IMR-90 (cell line): Measurements from ENCODE around the gene P2RX5.

Experiments used
- CHD1 ChIP-seq: IDR thresholded peaks from 2 replicates; pipeline ENCODE4 v1.6.1; 2012; ENCODE audit warnings: low read depth, low read length, improper control_type of control experiment
- FOS ChIP-seq: fragments of 150-350 bp; IDR thresholded peaks from 2 replicates; pipeline ENCODE4 v1.6.1; 2016; ENCODE audit warnings: low read depth, low read length
- MXI1 ChIP-seq: IDR thresholded peaks from 2 replicates; pipeline ENCODE4 v1.6.1; 2012; ENCODE audit warnings: low read depth, mild to moderate bottlenecking, low read length, moderate library complexity, borderline replicate concordance
- POLR2A ChIP-seq: IDR thresholded peaks from 2 replicates; pipeline ENCODE4 v1.6.1; 2012; ENCODE audit warnings: mild to moderate bottlenecking, low read depth, low read length
- RAD21 ChIP-seq: IDR thresholded peaks from 2 replicates; pipeline ENCODE4 v1.6.1; 2012; ENCODE audit warnings: low read length, improper control_type of control experiment
- SMC3 ChIP-seq: fragments of 150-350 bp; IDR thresholded peaks from 2 replicates; pipeline ENCODE4 v1.6.1; 2016; ENCODE audit warnings: low read depth, mild to moderate bottlenecking, antibody characterized with exemption, low read length, moderate library complexity
- TF ChIP-seq, protein P1 (sequence below): conservative IDR thresholded peaks from 2 replicates; pipeline ENCODE4 v1.5.1; 2012; ENCODE audit warnings: mild to moderate bottlenecking, low read depth, low read length, improper control_type of control experiment
- TF ChIP-seq, protein P2 (sequence below): fragments of 150-350 bp; IDR thresholded peaks from 2 replicates; pipeline ENCODE4 v1.6.1; 2016; ENCODE audit warnings: low read depth, mild to moderate bottlenecking, low read length, moderate library complexity, borderline replicate concordance

DNA sequence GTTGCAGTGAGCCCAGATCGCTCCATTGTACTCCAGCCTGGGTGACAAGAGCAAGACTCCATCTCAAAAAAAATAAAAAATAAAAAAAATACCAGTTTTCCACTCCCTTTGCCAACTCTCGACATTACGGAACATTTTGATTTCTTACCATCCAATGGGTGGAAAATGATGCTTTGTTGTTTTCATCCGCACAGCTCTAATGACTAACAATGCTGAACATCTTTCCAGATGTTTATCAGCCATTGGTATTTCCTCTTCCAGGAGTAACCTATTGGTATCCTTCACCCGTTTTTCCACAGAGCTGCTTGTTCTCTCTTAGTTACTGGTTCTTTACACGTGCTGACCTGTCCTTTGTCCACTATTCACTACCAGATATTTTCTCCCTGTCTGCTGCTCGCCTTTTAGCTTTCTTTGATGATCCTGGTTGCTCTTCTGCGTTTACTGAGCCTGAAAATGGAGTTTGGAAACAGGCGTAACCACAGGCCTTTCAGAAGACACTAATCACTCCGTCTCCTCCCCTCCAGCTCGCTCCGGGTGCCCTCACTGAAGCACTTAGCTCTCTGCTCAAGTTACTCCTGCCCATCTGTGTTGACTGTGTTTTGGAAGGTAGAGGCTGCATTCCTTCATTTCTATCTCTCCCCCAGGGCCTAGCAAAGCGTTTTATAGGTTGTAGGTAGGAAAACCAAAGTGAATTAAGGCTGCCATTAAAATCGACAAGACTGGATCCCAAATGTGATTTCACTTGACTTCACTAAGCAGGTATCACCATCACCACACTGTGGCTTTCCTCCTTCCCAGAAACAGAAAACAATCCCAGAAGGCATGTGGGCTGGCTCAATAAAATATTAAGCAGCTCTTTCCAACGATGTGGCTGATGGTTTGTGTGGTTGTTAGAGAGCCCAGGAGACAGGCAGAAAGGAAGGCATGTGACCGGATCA is 68.9 kb downstream of the P2RX5 start:
- TF ChIP-seq, protein P1, sequence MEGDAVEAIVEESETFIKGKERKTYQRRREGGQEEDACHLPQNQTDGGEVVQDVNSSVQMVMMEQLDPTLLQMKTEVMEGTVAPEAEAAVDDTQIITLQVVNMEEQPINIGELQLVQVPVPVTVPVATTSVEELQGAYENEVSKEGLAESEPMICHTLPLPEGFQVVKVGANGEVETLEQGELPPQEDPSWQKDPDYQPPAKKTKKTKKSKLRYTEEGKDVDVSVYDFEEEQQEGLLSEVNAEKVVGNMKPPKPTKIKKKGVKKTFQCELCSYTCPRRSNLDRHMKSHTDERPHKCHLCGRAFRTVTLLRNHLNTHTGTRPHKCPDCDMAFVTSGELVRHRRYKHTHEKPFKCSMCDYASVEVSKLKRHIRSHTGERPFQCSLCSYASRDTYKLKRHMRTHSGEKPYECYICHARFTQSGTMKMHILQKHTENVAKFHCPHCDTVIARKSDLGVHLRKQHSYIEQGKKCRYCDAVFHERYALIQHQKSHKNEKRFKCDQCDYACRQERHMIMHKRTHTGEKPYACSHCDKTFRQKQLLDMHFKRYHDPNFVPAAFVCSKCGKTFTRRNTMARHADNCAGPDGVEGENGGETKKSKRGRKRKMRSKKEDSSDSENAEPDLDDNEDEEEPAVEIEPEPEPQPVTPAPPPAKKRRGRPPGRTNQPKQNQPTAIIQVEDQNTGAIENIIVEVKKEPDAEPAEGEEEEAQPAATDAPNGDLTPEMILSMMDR: no peak
- TF ChIP-seq MXI1 (no peak), POLR2A (no peak), RAD21 (no peak), SMC3 (no peak), FOS (no peak), CHD1 (no peak)
- TF ChIP-seq, protein P2, sequence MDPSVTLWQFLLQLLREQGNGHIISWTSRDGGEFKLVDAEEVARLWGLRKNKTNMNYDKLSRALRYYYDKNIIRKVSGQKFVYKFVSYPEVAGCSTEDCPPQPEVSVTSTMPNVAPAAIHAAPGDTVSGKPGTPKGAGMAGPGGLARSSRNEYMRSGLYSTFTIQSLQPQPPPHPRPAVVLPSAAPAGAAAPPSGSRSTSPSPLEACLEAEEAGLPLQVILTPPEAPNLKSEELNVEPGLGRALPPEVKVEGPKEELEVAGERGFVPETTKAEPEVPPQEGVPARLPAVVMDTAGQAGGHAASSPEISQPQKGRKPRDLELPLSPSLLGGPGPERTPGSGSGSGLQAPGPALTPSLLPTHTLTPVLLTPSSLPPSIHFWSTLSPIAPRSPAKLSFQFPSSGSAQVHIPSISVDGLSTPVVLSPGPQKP: no peak
